GM19239 (cell line): ENCODE results near the gene FOXRED2.
A peak's percentile ranks its signal among the peaks of the same experiment; 100 is the strongest.

ENCODE experiments used
- DNase-seq: peaks from one replicate; pipeline ENCODE4 v3.0.0; 2011; ENCODE audit warnings: low spot score; ENCODE audit not compliant: insufficient read length
- FAIRE-seq: peaks from 2 replicates; lab custom pipeline; 2011; peaks lifted over from hg19 to GRCh38; lab: Jason Lieb, UNC

The FOXRED2 gene

GRCh38 chr22:36471341-36471821 is 35.5 kb downstream of the FOXRED2 start:
- DNase-seq (no peak), FAIRE-seq (no peak)

- no peak for FAIRE-seq
- DNase-seq, result no peak
Measured at GRCh38 chr22:36470994-36471331, 35.9 kb downstream of the FOXRED2 start.

GRCh38 chr22:36470162-36470993 is 36.5 kb downstream of the FOXRED2 start:
- DNase-seq, result peak; percentile 86
- peak; percentile 94 for FAIRE-seq

GRCh38 chr22:36469094-36469710 is 37.6 kb downstream of the FOXRED2 start:
- no peak for FAIRE-seq
- DNase-seq, result no peak

- FAIRE-seq (no peak), DNase-seq (no peak)
Measured at GRCh38 chr22:36467946-36468345, 38.9 kb downstream of the FOXRED2 start.

- no peak for FAIRE-seq
- no peak for DNase-seq
Measured at GRCh38 chr22:36467042-36467810, 39.6 kb downstream of the FOXRED2 start.

- no peak for FAIRE-seq
Measured at GRCh38 chr22:36466258-36466657, 40.6 kb downstream of the FOXRED2 start.

GRCh38 chr22:36465232-36466021 is 41.4 kb downstream of the FOXRED2 start:
- FAIRE-seq, result no peak
- DNase-seq, result no peak

More at GRCh38 chr22:36466258-36466657, 40.6 kb downstream of the FOXRED2 start:
- no peak for DNase-seq

- FAIRE-seq (no peak), DNase-seq (no peak)
Measured at GRCh38 chr22:36464715-36465231, 42.1 kb downstream of the FOXRED2 start.

- FAIRE-seq (no peak), DNase-seq (no peak)
Measured at GRCh38 chr22:36463783-36464184, 43.1 kb downstream of the FOXRED2 start.

GRCh38 chr22:36461665-36462649 is 44.9 kb downstream of the FOXRED2 start:
- FAIRE-seq, result no peak
- no peak for DNase-seq

GRCh38 chr22:36460202-36460601 is 46.6 kb downstream of the FOXRED2 start:
- FAIRE-seq, result no peak
- no peak for DNase-seq

- FAIRE-seq (no peak), DNase-seq (no peak)
Measured at GRCh38 chr22:36457688-36458450, 49.0 kb downstream of the FOXRED2 start.

- DNase-seq (no peak), FAIRE-seq (no peak)
Measured at GRCh38 chr22:36456464-36456845, 50.4 kb downstream of the FOXRED2 start.

- FAIRE-seq (peak; percentile 18), DNase-seq (no peak)
Measured at GRCh38 chr22:36455571-36456463, 51.0 kb downstream of the FOXRED2 start.

GRCh38 chr22:36454916-36455570 is 51.8 kb downstream of the FOXRED2 start:
- peak; percentile 83 for FAIRE-seq

More at GRCh38 chr22:36454916-36455570, 51.8 kb downstream of the FOXRED2 start:
- peak; percentile 85 for DNase-seq
